Measurements from ENCODE around the gene OR10H2. TPM values are rescaled to one million over a fixed set of nuclear protein-coding genes. Genes with fewer than 3 reads are reported as not detected.

OR10H2 gene
- polyA plus RNA-seq, 1 donor from 2014 or later: not detected

- peaks cover under 1% of the 10 kb centered on the region for H3K9me3 ChIP-seq (ENCODE audit: low read length)
- H3K79me2 ChIP-seq (replicated peaks; ENCODE audit: insufficient read depth, low read length): no peaks in the 10 kb centered on the region
- H3K36me3 ChIP-seq (ENCODE audit: insufficient read depth, low read length): no peaks in the 10 kb centered on the region
- no peak for TF ChIP-seq SMC3 (conservative IDR thresholded peaks at IDR 0.05; ENCODE audit: poor library complexity)
- TF ChIP-seq CTCF (IDR thresholded peaks at IDR 0.05; ENCODE audit: poor library complexity, severe bottlenecking): no peak
- no peak for TF ChIP-seq POLR2AphosphoS5 (IDR thresholded peaks at IDR 0.05)
- TF ChIP-seq MXI1 (conservative IDR thresholded peaks at IDR 0.05; ENCODE audit: poor library complexity, severe bottlenecking): no peak
- TF ChIP-seq TAF1 (IDR thresholded peaks at IDR 0.05; ENCODE audit: low read depth): no peak
- TF ChIP-seq RAD21 (conservative IDR thresholded peaks at IDR 0.05): no peak
- TF ChIP-seq EP300 (conservative IDR thresholded peaks at IDR 0.05; ENCODE audit: poor library complexity, severe bottlenecking): no peak
- TF ChIP-seq EZH2 (IDR thresholded peaks at IDR 0.05; ENCODE audit: borderline replicate concordance, insufficient read depth, low read length, poor library complexity, severe bottlenecking): no peak
- TF ChIP-seq REST (IDR thresholded peaks at IDR 0.05; ENCODE audit: borderline replicate concordance): no peak
- no peaks in the 10 kb centered on the region for H3K27me3 ChIP-seq (ENCODE audit: insufficient read depth, low read depth, low read length)
- no peak overlapping the region for H3K27ac ChIP-seq (ENCODE audit: low read length)
- no peak overlapping the region for H3K4me3 ChIP-seq (ENCODE audit: low read length)
- no peaks in the 10 kb centered on the region for H3F3A ChIP-seq (ENCODE audit: insufficient read depth, low read length, poor library complexity, severe bottlenecking)
- no peak overlapping the region for H3K4me2 ChIP-seq (ENCODE audit: low read length)
- no peak overlapping the region for H2AFZ ChIP-seq (ENCODE audit: low read depth, low read length)
- H3K9me2 ChIP-seq (ENCODE audit: insufficient read depth, low read length): no peaks in the 10 kb centered on the region
- H4K20me1 ChIP-seq (ENCODE audit: insufficient read depth): no peaks in the 10 kb centered on the region
- H3K9ac ChIP-seq (ENCODE audit: low read length): no peak overlapping the region
Observed at GRCh38 chr19:15758379-15758778, 30.6 kb downstream of the OR10H2 start.

GRCh38 chr19:15759962-15760565, 32.2 kb downstream of the OR10H2 start:
- no peak overlapping the region for H3K9ac ChIP-seq (ENCODE audit: low read length)
- H3K27ac ChIP-seq (ENCODE audit: low read length): no peak overlapping the region
- no peaks in the 10 kb centered on the region for H3F3A ChIP-seq (ENCODE audit: insufficient read depth, low read length, poor library complexity, severe bottlenecking)
- no peaks in the 10 kb centered on the region for H3K9me3 ChIP-seq (ENCODE audit: low read length)
- no peaks in the 10 kb centered on the region for H3K36me3 ChIP-seq (ENCODE audit: insufficient read depth, low read length)
- H4K20me1 ChIP-seq (ENCODE audit: insufficient read depth): no peaks in the 10 kb centered on the region
- no peaks in the 10 kb centered on the region for H3K27me3 ChIP-seq (ENCODE audit: insufficient read depth, low read depth, low read length)
- no peak overlapping the region for H3K4me3 ChIP-seq (ENCODE audit: low read length)
- no peaks in the 10 kb centered on the region for H3K9me2 ChIP-seq (ENCODE audit: insufficient read depth, low read length)
- no peak overlapping the region for H3K4me2 ChIP-seq (ENCODE audit: low read length)
- no peaks in the 10 kb centered on the region for H3K79me2 ChIP-seq (replicated peaks; ENCODE audit: insufficient read depth, low read length)
- TF ChIP-seq SMC3 (conservative IDR thresholded peaks at IDR 0.05; ENCODE audit: poor library complexity): no peak
- TF ChIP-seq TAF1 (IDR thresholded peaks at IDR 0.05; ENCODE audit: low read depth): no peak
- TF ChIP-seq EP300 (conservative IDR thresholded peaks at IDR 0.05; ENCODE audit: poor library complexity, severe bottlenecking): no peak
- TF ChIP-seq CTCF (IDR thresholded peaks at IDR 0.05; ENCODE audit: poor library complexity, severe bottlenecking): no peak
- TF ChIP-seq REST (IDR thresholded peaks at IDR 0.05; ENCODE audit: borderline replicate concordance): no peak
- no peak for TF ChIP-seq RAD21 (conservative IDR thresholded peaks at IDR 0.05)
- TF ChIP-seq POLR2AphosphoS5 (IDR thresholded peaks at IDR 0.05): no peak
- no peak for TF ChIP-seq MXI1 (conservative IDR thresholded peaks at IDR 0.05; ENCODE audit: poor library complexity, severe bottlenecking)
- no peak for TF ChIP-seq EZH2 (IDR thresholded peaks at IDR 0.05; ENCODE audit: borderline replicate concordance, insufficient read depth, low read length, poor library complexity, severe bottlenecking)
- H2AFZ ChIP-seq (ENCODE audit: low read depth, low read length): no peak overlapping the region

Measured in neural cell (in vitro differentiated cells).